B cell (primary cell): ENCODE results near the gene ABCA13. TPM values are rescaled to one million over a fixed set of nuclear protein-coding genes. Genes with fewer than 3 reads are reported as not detected.

Source experiments
- ATAC-seq: fragments of 200-7000 bp; cut with Tn5 transposase; one replicate; pipeline ENCODE4 v1.10.0; 2021; ENCODE audit warnings: low read depth, mild to moderate bottlenecking, moderate number of reproducible peaks, moderate library complexity
- CTCF ChIA-PET: fragments of 350-600 bp; sonication (Branson Sonifier 250); formaldehyde crosslinking; loops from one replicate; lab custom pipeline; 2021; ENCODE audit warnings: antibody characterized with exemption, inconsistent platforms; lab: Charles Lee
- POLR2A ChIA-PET: fragments of 350-600 bp; sonication (Branson Sonifier 250); formaldehyde crosslinking; loops from one replicate; lab custom pipeline; 2021; ENCODE audit warnings: antibody characterized with exemption; lab: Charles Lee
- DNase-seq: peaks from one replicate; pipeline ENCODE4 v3.0.0; 2013
- H2AFZ ChIP-seq: 2 replicates; pipeline ENCODE4 v1.6.1; 2012; ENCODE audit warnings: mild to moderate bottlenecking, low read depth, low read length; ENCODE audit not compliant: insufficient read depth, poor library complexity, severe bottlenecking
- H3K27ac ChIP-seq, 2 donors: 1 replicate in 1 of 2; 2 replicates in 1 of 2; pipeline ENCODE4 v1.5.1; 2012 to 2013; ENCODE audit warnings: low read length in 2 of 2, mild to moderate bottlenecking in 2 of 2, moderate library complexity in 1 of 2
- H3K27me3 ChIP-seq, 4 experiments: fragments of 200-600 bp in 1 of 4; sonication (generic) in 1 of 4; replicated peaks in 1 of 4; 1 replicate in 2 of 4; 2 replicates in 2 of 4; pipeline versions ENCODE4 v1.6.1 to v1.7.0; 2013 to 2016; ENCODE audit warnings: low read length in 3 of 4, mild to moderate bottlenecking in 2 of 4, mixed read lengths in 1 of 4, moderate library complexity in 1 of 4; ENCODE audit not compliant: insufficient read depth in 4 of 4, control insufficient read depth in 3 of 4; ENCODE audit errors: control extremely low read depth in 1 of 4
- H3K36me3 ChIP-seq, 2 experiments: replicated peaks in 1 of 2; 1 replicate in 1 of 2; 2 replicates in 1 of 2; pipeline versions ENCODE4 v1.6.1 to v1.7.1; 2013; ENCODE audit warnings: low read length in 1 of 2; ENCODE audit not compliant: insufficient read depth in 2 of 2, control insufficient read depth in 1 of 2; ENCODE audit errors: control extremely low read depth in 1 of 2, extremely low read depth in 1 of 2
- H3K4me1 ChIP-seq, 2 donors: fragments of 200-600 bp in 1 of 2; sonication (generic) in 1 of 2; 1 replicate in 1 of 2; 2 replicates in 1 of 2; pipeline versions ENCODE4 v1.5.1 to v1.6.1; 2013 to 2017; ENCODE audit warnings: low read length in 2 of 2; ENCODE audit not compliant: control insufficient read depth in 2 of 2, insufficient read depth in 2 of 2
- H3K4me2 ChIP-seq: replicated peaks from 2 replicates; pipeline ENCODE3; 2012; ENCODE audit warnings: mild to moderate bottlenecking, low read depth, low read length; ENCODE audit not compliant: poor library complexity, severe bottlenecking
- H3K4me3 ChIP-seq, 5 experiments: fragments of 200-600 bp in 1 of 5; sonication (generic) in 1 of 5; 1 replicate in 3 of 5; 2 replicates in 2 of 5; pipeline versions ENCODE4 v1.5.1 to v1.7.0; 2011 to 2016; ENCODE audit warnings: low read length in 4 of 5, mild to moderate bottlenecking in 4 of 5, low read depth in 2 of 5, control low read depth in 1 of 5, moderate library complexity in 1 of 5; ENCODE audit not compliant: insufficient read depth in 1 of 5; ENCODE audit errors: control extremely low read depth in 1 of 5, extremely low read depth in 1 of 5
- H3K79me2 ChIP-seq: fragments of 200-600 bp; sonication (generic); one replicate; pipeline ENCODE4 v1.6.0; 2016; ENCODE audit warnings: low read length; ENCODE audit not compliant: control insufficient read depth, insufficient read depth
- H3K9ac ChIP-seq: fragments of 200-600 bp; sonication (generic); 2 replicates; pipeline ENCODE4 v1.6.1; 2017; ENCODE audit warnings: mild to moderate bottlenecking, low read length, moderate library complexity
- H3K9me3 ChIP-seq, 3 donors: one replicate each; pipeline versions ENCODE4 v1.6.1 to v1.7.1; 2013; ENCODE audit warnings: low read length in 2 of 3; ENCODE audit not compliant: control insufficient read depth in 2 of 3, insufficient read depth in 1 of 3; ENCODE audit errors: control extremely low read depth in 1 of 3
- H4K20me1 ChIP-seq: 2 replicates; pipeline ENCODE4 v1.6.0; 2012; ENCODE audit warnings: mild to moderate bottlenecking, low read length; ENCODE audit not compliant: insufficient read depth, control insufficient read depth, poor library complexity, severe bottlenecking
- H3K27ac Mint-ChIP-seq: one replicate; pipeline ENCODE4 v1.8.0; 2021; ENCODE audit warnings: mixed read lengths
- H3K27me3 Mint-ChIP-seq: one replicate; pipeline ENCODE4 v1.8.0; 2021; ENCODE audit warnings: mixed read lengths
- H3K4me1 Mint-ChIP-seq: one replicate; pipeline ENCODE4 v1.8.0; 2021; ENCODE audit warnings: mixed read lengths
- H3K4me3 Mint-ChIP-seq: one replicate; pipeline ENCODE4 v1.8.0; 2021; ENCODE audit warnings: mixed read lengths
- H3K9me3 Mint-ChIP-seq: one replicate; pipeline ENCODE4 v1.8.0; 2022; ENCODE audit warnings: mixed read lengths; ENCODE audit not compliant: insufficient read depth
- CTCF ChIP-seq: fragments of 200-600 bp; IDR thresholded peaks from one replicate; pipeline ENCODE4 v1.8.0; 2022; ENCODE audit warnings: antibody characterized with exemption, mild to moderate bottlenecking
- EZH2 ChIP-seq: IDR thresholded peaks from 2 replicates; pipeline ENCODE4 v1.6.1; 2012; ENCODE audit warnings: borderline replicate concordance, low read depth, mild to moderate bottlenecking, moderate library complexity, low read length; ENCODE audit not compliant: insufficient read depth, poor library complexity, severe bottlenecking
- WGBS: methylation state at CpG from one replicate; pipeline ENCODE4 v1.1.5; 2013; ENCODE audit warnings: missing lambda C conversion rate; ENCODE audit not compliant: insufficient coverage; 5-methylcytosine and 5-hydroxymethylcytosine counted together
- intact Hi-C: fragments of 100-400 bp; cut with micrococcal nuclease; formaldehyde crosslinking; loops from one replicate; pipeline ENCODE4 v1.10.0; 2022
- polyA plus RNA-seq: library from polyadenylated mRNA; depleted of rRNA; stranded (reverse); fragments of >200 nt; gene quantifications from 2 replicates; pipeline ENCODE4 v1.2.3, GENCODE V29; 2012
- total RNA-seq, 2 donors: library from RNA; stranded (reverse); fragments of 120-200 nt in 1 of 2; gene quantifications; 1 replicate in 1 of 2; 2 replicates in 1 of 2; pipeline versions ENCODE4 v1.2.3 to v1.2.4, GENCODE V29; 2013 to 2022

ABCA13 gene
- total and polyA plus RNA-seq, 2 donors (not counting 1 experiment from before 2014, with no cell fraction given) = not detected

- intact Hi-C loops = no loop called here
Measured at GRCh38 chr7:48126037-48126436, 45.2 kb upstream of the ABCA13 start.

DNA sequence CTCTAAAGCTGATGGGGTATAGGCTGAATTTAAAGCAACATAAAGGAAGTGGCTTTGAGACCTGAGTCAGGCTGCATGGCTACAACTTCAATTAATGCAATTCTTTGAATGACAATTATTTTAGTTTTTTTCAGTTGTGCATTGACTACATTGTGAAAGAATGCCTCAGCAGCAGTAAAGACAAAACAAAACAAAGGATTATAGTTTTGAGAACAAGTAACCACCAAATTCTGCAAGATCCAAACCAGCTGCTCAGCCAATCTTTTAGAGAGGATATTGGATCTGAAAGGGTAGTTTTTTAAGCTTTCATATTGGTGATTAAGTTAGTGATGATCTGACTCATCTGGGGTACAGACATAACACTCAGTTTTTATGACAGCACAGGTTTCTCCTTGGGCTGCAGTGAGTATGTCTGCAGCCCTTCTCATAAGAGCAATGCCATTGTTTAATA, 40.6 kb upstream of the ABCA13 start:
- intact Hi-C loops = no loop called here
- Histone ChIP-seq H4K20me1 (no peaks in the 10 kb centered on the region), H3K4me1 (no peaks in the 10 kb centered on the region), H3K4me2 (no peak overlapping the region), H3K9ac (no peak overlapping the region), H3K79me2 (no peaks in the 10 kb centered on the region), H3K4me3 (no peak overlapping the region), H2AFZ (no peak overlapping the region), H3K36me3 (no peaks in the 10 kb centered on the region), H3K27me3 (peaks cover 0 to 8% (median 2%) of the 10 kb centered on the region in 4 experiments), H3K9me3 (peaks cover 0 to 5% (median 0%) of the 10 kb centered on the region in 3 donors), H3K27ac (no peak overlapping the region)
- no peak overlapping the region for H3K4me3 Mint-ChIP-seq
- no peak overlapping the region for H3K27ac Mint-ChIP-seq
- H3K27me3 Mint-ChIP-seq = peaks cover 33% of the 10 kb centered on the region
- ChIA-PET CTCF (interaction anchor here (0.7 to 2.3 kb wide), 2 partner anchors 20 to 139 kb away, joined by 3 to 6 read pairs; no protein-coding TSS in a partner anchor), POLR2A (no interaction called here)
- no peaks in the 10 kb centered on the region for H3K4me1 Mint-ChIP-seq
- DNase-seq (no peak), ATAC-seq (no peak)
- TF ChIP-seq CTCF (no peak), EZH2 (no peak)
- no peaks in the 10 kb centered on the region for H3K9me3 Mint-ChIP-seq

More at GRCh38 chr7:48126037-48126436, 45.2 kb upstream of the ABCA13 start:
- Histone ChIP-seq H3K9me3 (peaks cover 0 to 4% (median 0%) of the 10 kb centered on the region in 3 donors), H3K27ac (no peak overlapping the region), H3K9ac (no peak overlapping the region), H3K79me2 (no peaks in the 10 kb centered on the region), H2AFZ (no peak overlapping the region), H3K27me3 (peaks cover 0 to 10% (median 2%) of the 10 kb centered on the region in 4 experiments), H3K4me1 (no peaks in the 10 kb centered on the region), H3K4me3 (no peak overlapping the region), H3K4me2 (no peak overlapping the region), H3K36me3 (no peaks in the 10 kb centered on the region), H4K20me1 (no peaks in the 10 kb centered on the region)
- ATAC-seq = no peak
- DNase-seq = no peak
- Mint-ChIP-seq H3K27ac (no peak overlapping the region), H3K9me3 (no peaks in the 10 kb centered on the region), H3K4me3 (no peak overlapping the region), H3K27me3 (peaks cover 41% of the 10 kb centered on the region), H3K4me1 (no peaks in the 10 kb centered on the region)
- ChIA-PET CTCF (no interaction called here), POLR2A (no interaction called here)
- TF ChIP-seq EZH2 (no peak), CTCF (peak; percentile 39)
- 100% methylated on average over 1 of the region's 2 CpGs for whole genome bisulfite sequencing
